IMR-90 (cell line): ENCODE measurements around the gene CDKN2D.

ENCODE experiments used
- BHLHE40 ChIP-seq: fragments of 150-350 bp; IDR thresholded peaks from 2 replicates; pipeline ENCODE4 v1.6.1; 2016; ENCODE audit warnings: mild to moderate bottlenecking, low read depth, low read length
- CEBPB ChIP-seq: IDR thresholded peaks from 2 replicates; pipeline ENCODE4 v1.6.1; 2012; ENCODE audit warnings: low read depth, low read length, improper control_type of control experiment
- POLR2A ChIP-seq: IDR thresholded peaks from 2 replicates; pipeline ENCODE4 v1.6.1; 2012; ENCODE audit warnings: mild to moderate bottlenecking, low read depth, low read length
- RCOR1 ChIP-seq: IDR thresholded peaks from 2 replicates; pipeline ENCODE4 v1.6.1; 2012; ENCODE audit warnings: mild to moderate bottlenecking, low read length, improper control_type of control experiment; ENCODE audit not compliant: insufficient replicate concordance
- TF ChIP-seq, protein P1 (sequence below): conservative IDR thresholded peaks from 2 replicates; pipeline ENCODE4 v1.5.1; 2012; ENCODE audit warnings: mild to moderate bottlenecking, low read depth, low read length, improper control_type of control experiment
- TF ChIP-seq, protein P2 (sequence below): fragments of 150-350 bp; IDR thresholded peaks from 2 replicates; pipeline ENCODE4 v1.6.1; 2017; ENCODE audit warnings: mild to moderate bottlenecking, antibody characterized with exemption, low read length, low read depth

- TF ChIP-seq, protein P1, sequence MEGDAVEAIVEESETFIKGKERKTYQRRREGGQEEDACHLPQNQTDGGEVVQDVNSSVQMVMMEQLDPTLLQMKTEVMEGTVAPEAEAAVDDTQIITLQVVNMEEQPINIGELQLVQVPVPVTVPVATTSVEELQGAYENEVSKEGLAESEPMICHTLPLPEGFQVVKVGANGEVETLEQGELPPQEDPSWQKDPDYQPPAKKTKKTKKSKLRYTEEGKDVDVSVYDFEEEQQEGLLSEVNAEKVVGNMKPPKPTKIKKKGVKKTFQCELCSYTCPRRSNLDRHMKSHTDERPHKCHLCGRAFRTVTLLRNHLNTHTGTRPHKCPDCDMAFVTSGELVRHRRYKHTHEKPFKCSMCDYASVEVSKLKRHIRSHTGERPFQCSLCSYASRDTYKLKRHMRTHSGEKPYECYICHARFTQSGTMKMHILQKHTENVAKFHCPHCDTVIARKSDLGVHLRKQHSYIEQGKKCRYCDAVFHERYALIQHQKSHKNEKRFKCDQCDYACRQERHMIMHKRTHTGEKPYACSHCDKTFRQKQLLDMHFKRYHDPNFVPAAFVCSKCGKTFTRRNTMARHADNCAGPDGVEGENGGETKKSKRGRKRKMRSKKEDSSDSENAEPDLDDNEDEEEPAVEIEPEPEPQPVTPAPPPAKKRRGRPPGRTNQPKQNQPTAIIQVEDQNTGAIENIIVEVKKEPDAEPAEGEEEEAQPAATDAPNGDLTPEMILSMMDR, result no peak
- TF ChIP-seq, protein P2, sequence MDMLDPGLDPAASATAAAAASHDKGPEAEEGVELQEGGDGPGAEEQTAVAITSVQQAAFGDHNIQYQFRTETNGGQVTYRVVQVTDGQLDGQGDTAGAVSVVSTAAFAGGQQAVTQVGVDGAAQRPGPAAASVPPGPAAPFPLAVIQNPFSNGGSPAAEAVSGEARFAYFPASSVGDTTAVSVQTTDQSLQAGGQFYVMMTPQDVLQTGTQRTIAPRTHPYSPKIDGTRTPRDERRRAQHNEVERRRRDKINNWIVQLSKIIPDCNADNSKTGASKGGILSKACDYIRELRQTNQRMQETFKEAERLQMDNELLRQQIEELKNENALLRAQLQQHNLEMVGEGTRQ, result no peak
- TF ChIP-seq BHLHE40, result no peak
- no peak for TF ChIP-seq CEBPB
- TF ChIP-seq POLR2A, result no peak
- TF ChIP-seq RCOR1, result no peak
Measured at GRCh38 chr19:10543059-10543419, 25.7 kb downstream of the CDKN2D start.
